NCI-H526 (cell line): ENCODE measurements around the gene MICAL3.
"Not testable (repeated sequence)": the region's sequence is repeated elsewhere in the genome, so short reads cannot be mapped to it uniquely, and the experiment has no call there.

Experiments
- DNase-seq, 2 experiments: peaks; one replicate each; lab custom pipeline; 2025; lab: John Stamatoyannopoulos, UW

MICAL3 gene

GRCh38 chr22:18031695-18032454 is 7.5 kb upstream of the MICAL3 start:
- no peak for DNase-seq

- no peak for DNase-seq
Measured at GRCh38 chr22:18029686-18030267, 5.4 kb upstream of the MICAL3 start.

DNA sequence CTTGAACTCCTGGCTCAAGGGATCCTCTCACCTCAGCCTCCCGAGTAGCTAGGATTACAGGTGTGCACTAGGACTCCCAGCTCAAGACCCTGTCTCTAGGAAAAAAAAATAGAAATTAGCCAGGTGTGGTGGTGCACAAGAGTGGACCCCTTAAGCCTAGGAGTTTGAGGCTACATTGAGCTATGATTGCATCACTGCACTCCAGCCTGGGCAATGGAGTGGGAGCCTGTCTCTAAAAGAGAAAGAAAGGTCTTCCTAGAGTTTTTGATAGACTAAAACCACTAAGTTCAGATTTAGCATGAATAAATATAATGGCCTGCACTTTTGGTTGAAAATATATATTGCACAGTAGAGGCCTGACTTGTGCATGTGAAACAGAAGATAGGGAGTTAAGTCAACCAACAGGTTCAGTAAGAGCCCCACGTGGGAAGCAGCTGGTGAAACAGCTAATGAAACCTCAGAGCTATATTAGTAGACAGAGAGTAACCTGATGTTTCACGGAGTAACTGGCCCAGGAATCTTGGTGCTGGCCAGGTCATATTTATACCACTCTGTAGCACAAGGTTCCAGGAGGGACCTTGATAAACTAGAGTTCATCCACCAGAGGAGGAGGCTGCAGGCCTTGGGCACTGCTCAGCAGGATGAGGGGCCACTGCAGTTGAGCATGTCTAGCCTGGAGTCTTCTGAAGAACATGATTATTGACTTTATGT is 4.6 kb upstream of the MICAL3 start:
- no peak for DNase-seq

DNA sequence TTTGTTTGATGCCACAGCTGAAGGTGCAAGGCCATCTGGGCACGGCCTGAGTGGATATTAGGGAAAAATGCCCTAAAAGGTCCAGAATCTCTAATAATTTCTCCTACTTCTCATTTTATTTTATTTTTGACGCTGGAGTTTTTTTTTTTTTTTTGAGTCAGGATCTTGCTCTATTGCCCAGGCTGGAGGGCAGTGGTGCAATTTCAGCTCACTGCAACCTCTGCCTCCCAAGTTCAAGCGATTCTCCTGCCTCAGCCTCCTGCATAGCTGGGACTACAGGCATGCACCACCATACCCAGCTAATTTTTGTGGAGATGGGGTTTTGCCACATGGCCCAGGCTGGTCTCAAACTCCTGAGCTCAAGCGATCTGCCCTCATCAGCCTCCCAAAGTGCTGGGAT is 1.5 kb upstream of the MICAL3 start:
- DNase-seq = not testable (repeated sequence)

- peak in 1 of 2 experiments; percentile 34 for DNase-seq
Measured at GRCh38 chr22:18024956-18025720, 777 bp upstream of the MICAL3 start.

DNA sequence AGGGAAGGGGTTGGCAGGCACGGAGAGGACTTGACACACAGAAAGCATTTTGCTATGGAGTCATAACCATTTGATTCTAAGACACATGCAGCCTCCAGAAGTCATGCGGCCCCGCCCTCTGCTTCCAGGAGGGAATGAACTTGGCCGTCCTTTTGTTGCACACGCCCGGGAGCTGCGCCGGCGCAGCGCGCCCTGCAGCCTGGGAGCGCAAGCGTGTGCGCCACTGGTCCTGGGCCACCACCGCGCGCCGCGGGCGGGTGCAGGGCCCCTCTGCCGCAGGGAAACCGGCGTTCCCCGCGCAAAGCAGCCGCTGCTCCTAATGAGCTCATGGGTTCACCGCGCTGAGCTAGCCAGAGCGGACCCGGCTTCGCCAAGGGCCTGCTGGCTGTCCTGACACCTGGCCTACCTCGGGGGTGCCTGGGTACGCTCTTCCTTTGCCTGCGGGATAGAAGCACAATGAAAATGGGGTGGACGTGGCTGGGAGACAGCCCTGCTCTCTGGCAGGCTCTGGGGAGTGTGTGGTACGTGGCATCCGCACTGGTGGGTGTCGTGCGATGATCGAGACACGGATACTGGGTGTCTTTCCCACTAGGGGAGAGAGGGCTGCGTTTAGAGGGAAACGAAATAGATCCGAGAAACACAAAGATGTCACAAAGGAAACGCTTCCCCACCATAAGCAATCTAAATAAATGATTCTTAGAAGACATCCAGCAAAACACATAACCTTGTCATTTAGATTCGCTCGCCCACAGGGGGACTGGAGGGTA is 669 bp downstream of the MICAL3 start:
- DNase-seq = peak; percentile 50 to 79

DNA sequence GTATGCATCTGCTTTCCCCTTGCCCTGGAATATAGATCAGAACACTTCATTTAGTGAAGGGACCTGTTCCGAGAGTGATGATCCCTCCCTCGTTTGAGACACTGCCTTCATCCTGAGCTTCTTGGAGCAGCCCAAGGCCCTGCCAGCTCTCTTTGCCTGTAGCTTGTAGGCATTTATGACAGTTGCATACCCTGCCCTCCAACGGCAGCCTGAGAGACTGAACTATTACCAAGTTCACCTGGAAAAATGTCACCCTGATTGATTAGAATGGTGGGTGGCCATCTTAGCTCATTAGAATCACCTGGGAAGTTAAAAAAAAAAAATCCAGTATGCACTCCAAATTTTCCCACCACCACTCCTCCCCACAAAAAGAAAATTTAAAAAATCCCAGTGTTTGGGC is 1.5 kb downstream of the MICAL3 start:
- DNase-seq = no peak

DNA sequence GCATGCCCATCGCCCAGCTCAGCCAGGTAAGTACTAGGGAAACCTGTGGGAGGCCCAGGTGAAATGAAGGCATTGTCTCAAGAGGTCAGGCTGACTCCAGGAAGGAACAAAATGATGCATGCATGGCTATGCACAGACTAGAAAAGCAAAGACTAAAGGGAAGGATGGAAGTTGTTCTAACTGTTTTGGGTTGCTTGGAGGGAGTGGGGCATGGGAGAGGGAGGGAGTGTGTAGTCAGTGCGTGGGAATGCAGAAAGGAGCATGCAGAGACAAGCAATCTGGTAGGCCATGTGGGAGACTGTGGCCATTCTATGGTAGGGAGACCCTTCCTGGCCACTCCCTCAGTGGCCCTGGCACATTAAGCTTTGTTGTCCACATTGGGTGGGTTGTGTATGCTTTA is 2.9 kb downstream of the MICAL3 start:
- DNase-seq = no peak

GRCh38 chr22:18020743-18021142 is 3.6 kb downstream of the MICAL3 start:
- not testable (repeated sequence) for DNase-seq

GRCh38 chr22:18013947-18014346 is 10.4 kb downstream of the MICAL3 start:
- DNase-seq = no peak

GRCh38 chr22:18013436-18013835 is 10.9 kb downstream of the MICAL3 start:
- DNase-seq = no peak

DNA sequence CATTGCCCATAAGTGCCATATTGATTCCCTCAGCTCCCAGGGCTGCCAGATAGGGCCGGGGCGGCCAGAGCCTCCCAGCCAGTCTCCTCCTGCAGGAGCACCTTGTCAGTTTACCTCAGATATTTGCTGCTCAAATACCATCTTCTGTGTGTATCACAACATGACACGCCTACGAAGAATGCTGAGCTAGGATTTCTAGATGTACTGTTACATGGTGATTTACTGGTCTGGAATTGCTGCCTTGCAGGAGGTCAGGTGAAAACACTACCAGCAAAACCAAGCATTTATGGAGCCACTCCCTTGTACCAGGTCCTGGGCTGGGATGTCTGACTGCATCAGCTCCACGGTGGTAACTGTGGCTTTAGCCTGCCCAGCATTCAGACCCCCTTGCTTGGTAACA is 11.8 kb downstream of the MICAL3 start:
- no peak for DNase-seq

GRCh38 chr22:18010266-18010665 is 14.1 kb downstream of the MICAL3 start:
- DNase-seq = no peak

GRCh38 chr22:18008136-18008535 is 16.2 kb downstream of the MICAL3 start:
- DNase-seq = no peak

GRCh38 chr22:18005201-18005926 is 19.0 kb downstream of the MICAL3 start:
- DNase-seq = no peak

- DNase-seq = not testable (repeated sequence)
Measured at GRCh38 chr22:18001894-18002315, 22.5 kb downstream of the MICAL3 start.

DNA sequence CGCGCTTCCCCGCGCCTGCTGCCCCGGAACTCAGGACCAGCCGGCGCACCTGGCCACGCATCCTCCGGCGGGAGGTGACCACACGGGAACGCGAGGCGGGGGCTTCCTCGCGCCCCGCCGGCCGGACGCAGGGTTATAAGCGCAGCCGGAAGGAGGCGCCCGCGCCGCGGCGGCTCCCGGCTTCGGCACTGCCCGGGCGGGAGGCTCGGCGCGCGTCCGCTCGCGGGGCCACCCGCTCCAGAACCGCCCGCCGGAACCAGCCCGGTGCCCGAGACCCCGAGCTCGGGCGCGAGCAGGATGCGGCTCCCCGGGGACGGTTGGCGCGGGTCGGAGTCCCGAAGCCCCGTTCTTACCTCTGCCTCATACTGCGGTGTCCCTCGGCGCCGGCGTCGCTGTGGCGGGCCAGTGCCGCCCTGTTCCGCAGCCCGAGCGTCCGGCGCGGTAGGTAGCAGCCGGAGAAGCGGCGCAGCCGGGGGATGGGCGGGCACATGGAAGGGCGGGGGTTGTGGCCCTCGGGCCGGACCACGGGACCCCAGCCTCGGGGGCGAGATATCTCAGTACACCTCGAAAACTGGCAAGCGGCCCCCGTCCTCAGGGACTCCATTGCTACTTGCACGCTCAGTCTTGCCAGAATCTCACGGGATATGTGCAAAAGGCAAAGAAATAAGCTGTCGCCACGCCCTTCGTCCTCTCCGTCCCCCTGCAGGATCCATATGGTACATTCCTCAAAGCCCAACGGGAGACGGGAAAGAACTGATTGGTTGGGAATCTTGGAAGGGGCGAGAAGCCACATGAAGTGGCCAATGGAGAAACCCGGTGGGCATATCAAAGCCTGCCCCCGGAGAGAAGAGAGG is 23.1 kb downstream of the MICAL3 start:
- peak; percentile 94 for DNase-seq

GRCh38 chr22:18000441-18001039 is 23.8 kb downstream of the MICAL3 start:
- peak in 1 of 2 experiments; percentile 46 for DNase-seq

DNA sequence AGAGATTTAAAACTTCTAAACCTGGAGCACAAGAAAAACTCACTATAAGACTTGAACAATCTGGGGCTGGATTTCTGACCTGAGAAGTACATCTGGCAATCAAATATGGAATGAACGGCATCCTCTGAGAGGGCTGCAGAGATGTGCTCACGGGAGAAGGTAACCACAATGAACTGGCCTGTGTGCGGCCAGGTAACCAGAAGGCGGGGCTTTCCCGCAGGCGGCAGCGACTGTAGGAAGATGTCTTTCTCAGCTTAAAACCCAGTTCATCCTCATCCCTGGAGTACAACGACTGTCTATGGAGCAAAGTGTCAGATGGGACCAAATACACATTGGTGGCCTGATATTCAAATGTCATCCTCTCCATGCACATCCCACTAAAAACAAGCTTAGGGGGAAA is 24.5 kb downstream of the MICAL3 start:
- DNase-seq = peak in 1 of 2 experiments; percentile 36
